Activated T-cell treated with anti-CD3 and anti-CD28 coated beads for 4 hours (primary cell): ENCODE data around the gene SNRNP48.

Experiments used
- DNase-seq: peaks from one replicate; pipeline ENCODE4 v3.0.0-alpha.2; 2020

SNRNP48 gene

DNA sequence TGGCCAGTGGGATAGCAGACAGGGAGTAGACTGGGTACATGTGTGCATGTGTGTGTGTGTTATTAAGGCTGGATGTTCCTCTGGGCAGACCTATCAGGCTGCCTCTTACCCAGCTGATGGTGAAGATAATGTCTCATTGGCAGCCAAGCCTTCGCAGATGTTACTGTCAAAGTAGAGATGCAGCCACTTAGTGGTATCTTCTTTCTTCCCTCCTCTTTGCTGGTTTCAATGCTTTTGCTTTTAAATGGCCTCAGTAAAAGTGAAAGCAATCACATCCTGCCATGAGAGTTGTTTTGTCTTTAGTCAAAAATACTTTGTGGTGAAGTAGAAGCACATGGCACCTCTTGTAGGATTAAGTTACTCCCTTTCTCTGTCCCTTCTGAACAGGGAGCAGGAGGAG is 57.5 kb downstream of the SNRNP48 start:
- DNase-seq = no peak

DNA sequence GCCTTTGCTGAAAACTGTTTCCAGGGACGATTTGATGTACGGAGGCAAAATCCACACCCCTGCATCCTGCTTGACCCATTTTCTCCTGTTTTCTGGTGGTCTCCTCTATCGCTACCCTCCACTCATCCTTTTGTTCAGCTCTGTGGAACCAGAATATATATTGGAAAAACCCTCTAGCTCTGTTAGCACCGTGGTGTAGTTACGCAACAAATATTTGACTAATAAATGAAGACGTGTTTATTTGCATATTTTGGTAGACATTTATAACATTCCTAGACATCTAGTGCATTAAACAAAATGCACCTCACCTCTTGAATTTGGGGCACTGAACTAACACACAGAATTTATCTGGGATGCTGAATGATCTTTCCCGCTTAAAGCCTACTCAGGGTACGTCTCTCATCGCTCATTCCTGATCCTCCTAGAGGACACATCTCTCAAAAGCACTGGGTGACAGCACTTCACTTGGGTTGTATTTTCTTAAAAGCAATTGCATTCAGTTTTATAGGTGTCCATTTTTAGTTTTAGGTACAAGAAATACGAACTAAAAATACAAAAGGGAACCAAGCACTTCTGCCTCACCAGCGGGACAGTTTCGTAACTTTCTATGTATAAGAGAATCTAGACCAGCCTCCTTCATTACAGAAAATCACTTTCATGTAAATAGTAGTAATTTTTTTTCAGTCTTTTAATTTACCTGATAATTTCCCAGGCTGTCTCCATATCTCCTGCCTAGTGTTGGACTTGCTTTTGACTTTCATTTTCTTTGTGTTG is 59.2 kb downstream of the SNRNP48 start:
- no peak for DNase-seq

DNA sequence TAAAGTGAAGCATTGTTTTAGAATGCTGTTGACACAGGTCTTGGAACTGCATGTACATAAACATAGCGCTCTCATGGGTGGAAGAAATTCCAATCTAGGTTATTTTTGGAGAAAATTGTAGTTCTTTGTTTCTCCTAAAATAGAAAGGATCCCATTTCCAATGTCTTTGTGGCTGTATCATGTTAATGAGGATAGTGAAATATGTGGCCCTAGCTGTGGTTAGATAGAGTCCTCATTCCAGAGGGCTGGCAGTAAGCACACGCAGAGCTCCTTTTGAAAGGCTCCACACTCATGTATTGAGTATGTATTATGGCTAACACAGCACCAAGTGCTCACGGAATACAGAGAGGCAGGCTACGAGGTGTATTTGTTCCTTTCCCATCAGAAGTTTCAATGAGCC is 60.9 kb downstream of the SNRNP48 start:
- no peak for DNase-seq

DNA sequence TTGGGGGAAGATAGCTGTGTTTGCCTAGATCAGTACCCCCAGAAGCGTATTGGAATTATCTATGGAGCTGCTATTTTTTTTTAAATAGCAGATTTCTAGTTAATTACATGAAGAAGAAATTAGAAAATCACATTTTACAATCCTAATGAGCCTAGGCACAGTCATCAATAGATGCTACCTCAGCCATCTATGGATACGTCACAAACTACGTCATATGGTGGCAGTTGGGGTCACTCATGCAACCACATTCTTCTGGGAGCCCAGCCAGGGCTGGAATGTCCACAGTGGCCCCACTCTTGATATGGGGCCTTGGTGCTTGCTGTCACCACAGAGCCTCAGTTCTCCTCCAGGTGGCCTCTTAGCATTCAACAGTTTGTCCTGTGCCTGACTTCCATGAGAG is 63.0 kb downstream of the SNRNP48 start:
- no peak for DNase-seq

DNA sequence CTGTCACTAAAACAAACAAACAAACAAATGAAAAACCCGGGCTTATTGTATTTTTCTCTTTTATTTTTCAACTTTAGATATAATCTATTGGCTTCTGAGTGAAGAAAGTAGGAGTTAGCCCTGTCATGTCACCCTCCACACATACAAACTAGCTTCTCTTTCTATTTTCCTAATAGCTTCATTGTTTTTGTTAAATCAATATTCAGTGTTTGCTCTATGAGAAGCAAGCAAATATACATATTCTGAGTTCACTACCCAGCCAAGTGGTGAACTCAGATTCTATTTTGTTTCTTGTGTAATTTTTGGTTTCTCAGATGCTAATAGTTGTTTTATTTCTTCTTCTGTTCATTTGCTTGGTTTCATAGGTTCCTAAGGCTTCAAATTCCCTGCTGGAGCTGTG is 66.4 kb downstream of the SNRNP48 start:
- no peak for DNase-seq

DNA sequence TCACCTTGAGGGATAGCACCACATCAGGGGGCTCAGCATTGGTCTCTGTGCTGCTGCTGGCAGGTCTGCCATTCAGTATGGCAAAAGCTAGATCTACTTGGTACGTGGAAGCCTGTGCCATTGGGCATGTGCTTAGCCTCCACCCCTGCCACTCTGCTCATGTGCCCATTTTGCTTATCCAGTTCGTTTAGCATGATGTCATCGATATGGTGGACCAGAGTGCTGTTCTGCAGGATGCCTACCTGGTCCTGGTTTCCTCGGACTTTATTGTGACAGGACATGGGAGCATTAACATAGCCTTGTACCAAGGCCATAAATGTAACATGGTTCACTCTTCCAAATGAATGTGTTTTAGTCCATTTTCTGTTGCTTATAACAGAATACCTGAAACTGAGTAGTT is 68.5 kb downstream of the SNRNP48 start:
- DNase-seq = no peak

DNA sequence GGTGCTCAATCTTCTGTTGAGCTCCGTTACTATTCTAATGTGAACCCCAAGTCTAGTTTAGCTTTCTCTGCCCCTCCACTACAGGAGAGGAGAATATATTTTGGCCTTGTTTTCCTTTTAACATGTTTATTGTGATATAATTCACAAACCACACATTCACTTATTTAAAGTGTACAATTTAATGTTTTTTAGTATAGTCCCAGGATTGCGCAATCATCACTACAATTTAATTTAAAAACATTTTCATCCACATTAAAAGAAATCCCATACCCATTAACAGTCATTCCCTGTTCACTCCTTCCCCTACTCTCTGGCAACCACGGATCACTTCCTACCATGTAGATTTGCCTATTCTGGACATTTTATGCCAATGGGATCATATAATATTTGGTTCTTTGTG is 71.4 kb downstream of the SNRNP48 start:
- no peak for DNase-seq
